Caco-2 (cell line): ENCODE results near the gene PRDM15. TPM values are rescaled to one million over a fixed set of nuclear protein-coding genes. Genes with fewer than 3 reads are reported as not detected.

ENCODE experiments used
- BruUV-seq: library from RNA; stranded (reverse); fragments of 400-500 nt; replicated peaks from 2 replicates; lab custom pipeline; 2021; lab: Mats Ljungman, UMichigan
- CTCF ChIA-PET: fragments of 300-600 bp; sonication (Branson Sonifier 250); formaldehyde crosslinking; loops from one replicate; lab custom pipeline; 2022; ENCODE audit warnings: antibody characterized with exemption; lab: Charles Lee
- POLR2A ChIA-PET: fragments of 300-600 bp; sonication (Branson Sonifier 250); formaldehyde crosslinking; loops from one replicate; lab custom pipeline; 2022; ENCODE audit warnings: antibody characterized with exemption; lab: Charles Lee
- DNase-seq, 2 experiments: peaks; one replicate each; pipeline versions ENCODE4 v3.0.0 to v3.0.0-alpha.2; 2020 to 2022
- H3K27me3 ChIP-seq: replicated peaks from 2 replicates; pipeline ENCODE4 v1.6.0; 2011; ENCODE audit warnings: low read length; ENCODE audit not compliant: control insufficient read depth, insufficient read depth
- H3K36me3 ChIP-seq: 2 replicates; pipeline ENCODE4 v1.5.1; 2011; ENCODE audit warnings: low read length; ENCODE audit not compliant: control insufficient read depth, insufficient read depth
- H3K4me1 ChIP-seq: fragments of 250-450 bp; sonication (Bioruptor Pico); 2 replicates; pipeline ENCODE4 v1.5.1; 2020; ENCODE audit warnings: mild to moderate bottlenecking
- H3K4me3 ChIP-seq: 2 replicates; pipeline ENCODE4 v1.5.1; 2011; ENCODE audit warnings: low read depth, mild to moderate bottlenecking, control low read depth, low read length
- H3K9me3 ChIP-seq: fragments of 250-450 bp; sonication (Bioruptor Pico); 2 replicates; pipeline ENCODE4 v1.5.1; 2020; ENCODE audit warnings: mild to moderate bottlenecking, moderate library complexity
- H3K27ac Mint-ChIP-seq: one replicate; pipeline ENCODE4 v1.8.0; 2022; ENCODE audit warnings: mixed read lengths; ENCODE audit not compliant: unreplicated experiment
- H3K27me3 Mint-ChIP-seq: one replicate; pipeline ENCODE4 v1.8.0; 2022; ENCODE audit warnings: mixed read lengths; ENCODE audit not compliant: insufficient read depth, unreplicated experiment
- H3K36me3 Mint-ChIP-seq: one replicate; pipeline ENCODE4 v1.8.0; 2022; ENCODE audit warnings: mild to moderate bottlenecking, mixed read lengths; ENCODE audit not compliant: insufficient read depth, unreplicated experiment
- H3K4me1 Mint-ChIP-seq: one replicate; pipeline ENCODE4 v1.8.0; 2022; ENCODE audit warnings: low read depth, mixed read lengths; ENCODE audit not compliant: unreplicated experiment
- H3K4me3 Mint-ChIP-seq: one replicate; pipeline ENCODE4 v1.8.0; 2022; ENCODE audit warnings: mild to moderate bottlenecking, moderate library complexity, mixed read lengths; ENCODE audit not compliant: unreplicated experiment
- H3K9me3 Mint-ChIP-seq: one replicate; pipeline ENCODE4 v1.8.0; 2022; ENCODE audit warnings: mixed read lengths; ENCODE audit not compliant: unreplicated experiment
- intact Hi-C: fragments of 100-400 bp; cut with micrococcal nuclease; formaldehyde crosslinking; loops from one replicate; pipeline ENCODE4 v1.10.0; 2022; ENCODE audit not compliant: unreplicated experiment
- total RNA-seq: library from RNA; stranded (reverse); gene quantifications from 2 replicates; pipeline ENCODE4 v1.2.3, GENCODE V29; 2022
- TF ChIP-seq, protein P1 (sequence below), 2 experiments: fragments of 200-600 bp in 1 of 2; IDR thresholded peaks; 1 replicate in 1 of 2; 2 replicates in 1 of 2; pipeline versions ENCODE4 v1.5.1 to v1.8.0; 2011 to 2022; ENCODE audit warnings: antibody characterized with exemption in 1 of 2, control low read depth in 1 of 2, inconsistent platforms in 1 of 2, low read depth in 1 of 2, low read length in 1 of 2, mild to moderate bottlenecking in 1 of 2, moderate library complexity in 1 of 2; ENCODE audit not compliant: insufficient read depth in 1 of 2, severe bottlenecking in 1 of 2, unreplicated experiment in 1 of 2

Gene PRDM15
- total RNA-seq, 1 experiment from 2014 or later = 5.6 TPM

DNA sequence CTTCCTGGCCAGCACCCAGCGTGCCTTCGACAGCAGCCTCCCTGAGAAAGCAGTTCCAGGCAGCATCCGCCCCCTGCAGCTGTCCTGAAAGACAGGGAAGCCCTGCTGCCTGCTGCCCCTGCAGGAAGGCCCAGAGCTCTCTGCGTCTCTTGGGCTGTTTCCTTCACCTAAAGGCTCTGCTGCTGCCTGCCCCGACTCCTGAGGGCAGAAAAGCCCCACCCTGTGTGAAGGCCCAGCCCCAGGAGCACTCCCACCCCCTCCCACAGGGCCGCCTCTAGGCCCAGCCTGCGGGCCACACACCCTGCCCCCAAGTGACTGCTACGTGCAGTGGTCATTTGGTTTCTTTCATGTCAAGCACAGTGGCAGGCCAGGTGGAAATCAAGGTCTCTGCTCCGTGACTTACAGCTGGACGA, 124.7 kb downstream of the PRDM15 start:
- peak overlapping the region; percentile 29 for H3K27ac Mint-ChIP-seq
- TF ChIP-seq, protein P1, sequence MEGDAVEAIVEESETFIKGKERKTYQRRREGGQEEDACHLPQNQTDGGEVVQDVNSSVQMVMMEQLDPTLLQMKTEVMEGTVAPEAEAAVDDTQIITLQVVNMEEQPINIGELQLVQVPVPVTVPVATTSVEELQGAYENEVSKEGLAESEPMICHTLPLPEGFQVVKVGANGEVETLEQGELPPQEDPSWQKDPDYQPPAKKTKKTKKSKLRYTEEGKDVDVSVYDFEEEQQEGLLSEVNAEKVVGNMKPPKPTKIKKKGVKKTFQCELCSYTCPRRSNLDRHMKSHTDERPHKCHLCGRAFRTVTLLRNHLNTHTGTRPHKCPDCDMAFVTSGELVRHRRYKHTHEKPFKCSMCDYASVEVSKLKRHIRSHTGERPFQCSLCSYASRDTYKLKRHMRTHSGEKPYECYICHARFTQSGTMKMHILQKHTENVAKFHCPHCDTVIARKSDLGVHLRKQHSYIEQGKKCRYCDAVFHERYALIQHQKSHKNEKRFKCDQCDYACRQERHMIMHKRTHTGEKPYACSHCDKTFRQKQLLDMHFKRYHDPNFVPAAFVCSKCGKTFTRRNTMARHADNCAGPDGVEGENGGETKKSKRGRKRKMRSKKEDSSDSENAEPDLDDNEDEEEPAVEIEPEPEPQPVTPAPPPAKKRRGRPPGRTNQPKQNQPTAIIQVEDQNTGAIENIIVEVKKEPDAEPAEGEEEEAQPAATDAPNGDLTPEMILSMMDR (IDR thresholded peaks at IDR 0.05; ENCODE audit: insufficient read depth in 1 of 2, low read depth in 1 of 2, low read length in 1 of 2, severe bottlenecking in 1 of 2, unreplicated experiment in 1 of 2) = peak in 1 of 2 experiments; percentile 1
- no peaks in the 10 kb centered on the region for H3K9me3 Mint-ChIP-seq
- Histone ChIP-seq H3K36me3 (peaks cover 1% of the 10 kb centered on the region), H3K4me1 (peaks cover 39% of the 10 kb centered on the region), H3K4me3 (no peak overlapping the region), H3K9me3 (no peaks in the 10 kb centered on the region), H3K27me3 (no peaks in the 10 kb centered on the region)
- no peaks in the 10 kb centered on the region for H3K27me3 Mint-ChIP-seq
- peaks cover 82% of the 10 kb centered on the region for H3K36me3 Mint-ChIP-seq
- no peak for DNase-seq
- no peak overlapping the region for H3K4me3 Mint-ChIP-seq
- ChIA-PET CTCF (interaction anchor here (1.6 kb wide), 1 partner anchor 142 kb away, joined by 4 read pairs; no protein-coding TSS in a partner anchor), POLR2A (no interaction called here)
- intact Hi-C loops = loop anchor here (5.0 kb wide), 1 partner anchor 77 kb away; no protein-coding TSS in a partner anchor
- BruUV-seq = no TSS peak
- H3K4me1 Mint-ChIP-seq = peaks cover 28% of the 10 kb centered on the region

DNA sequence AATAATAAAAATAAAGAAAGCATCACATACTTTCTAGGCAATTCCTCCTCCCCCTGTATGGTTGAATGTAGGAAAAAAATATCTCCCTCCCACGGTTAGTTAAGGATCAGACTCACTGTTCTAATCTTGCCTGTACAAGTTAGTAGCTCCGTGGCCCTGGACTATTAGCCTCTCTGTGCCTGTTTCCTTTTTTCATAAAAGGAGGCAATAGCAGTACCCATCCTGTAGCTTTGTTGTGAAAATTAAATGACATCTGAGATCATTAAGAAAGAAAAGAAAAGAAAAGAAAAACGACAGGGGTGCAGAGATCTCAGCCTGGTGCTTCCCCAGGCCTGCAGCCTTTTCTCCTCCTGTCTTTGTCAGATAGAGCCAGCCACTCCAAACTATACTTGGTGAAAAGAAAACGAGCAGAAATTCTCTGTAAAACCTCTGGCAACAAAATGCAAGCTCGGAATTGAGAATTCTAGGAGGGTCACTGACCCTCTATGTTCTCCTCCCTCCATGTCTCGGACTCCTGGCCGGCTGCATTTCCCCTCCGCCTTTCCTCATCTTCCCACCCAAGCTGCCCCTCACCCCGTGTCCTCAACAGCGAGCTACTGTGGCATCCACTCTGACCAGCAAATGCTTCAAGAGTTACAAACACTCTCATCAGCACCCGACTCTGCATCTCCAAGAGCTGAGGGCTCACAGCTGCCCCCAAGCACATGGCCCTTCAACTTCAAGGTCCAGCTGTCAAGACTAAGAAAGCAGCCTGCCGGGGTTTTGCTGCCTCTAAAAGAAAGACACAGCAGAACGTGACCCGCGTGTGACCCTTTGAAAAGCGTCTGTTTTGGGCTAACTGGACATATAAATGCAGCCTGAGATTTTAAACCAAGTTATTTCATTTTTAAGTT, 125.9 kb downstream of the PRDM15 start:
- intact Hi-C loops = loop anchor here (5.0 kb wide), 1 partner anchor 76 kb away; no protein-coding TSS in a partner anchor

More for the DNA sequence above, 125.9 kb downstream of the PRDM15 start:
- Mint-ChIP-seq H3K9me3 (no peaks in the 10 kb centered on the region), H3K36me3 (peaks cover 89% of the 10 kb centered on the region), H3K4me3 (no peak overlapping the region), H3K27me3 (no peaks in the 10 kb centered on the region), H3K27ac (peak overlapping the region; percentile 39), H3K4me1 (peaks cover 28% of the 10 kb centered on the region)
- H3K9me3 ChIP-seq = no peaks in the 10 kb centered on the region
- POLR2A ChIA-PET = interaction anchor here (0.5 kb wide), 1 partner anchor 15 kb away, joined by 3 read pairs; no protein-coding TSS in a partner anchor
- CTCF ChIA-PET = interaction anchor here (1.6 kb wide), 1 partner anchor 141 kb away, joined by 4 read pairs; no protein-coding TSS in a partner anchor
- no peak overlapping the region for H3K4me3 ChIP-seq
- TF ChIP-seq, protein P1 (IDR thresholded peaks at IDR 0.05; ENCODE audit: insufficient read depth in 1 of 2, low read depth in 1 of 2, low read length in 1 of 2, severe bottlenecking in 1 of 2, unreplicated experiment in 1 of 2) = no peak
- no peaks in the 10 kb centered on the region for H3K27me3 ChIP-seq
- H3K36me3 ChIP-seq = peaks cover 1% of the 10 kb centered on the region
- BruUV-seq = no TSS peak
- DNase-seq = no peak
- peaks cover 39% of the 10 kb centered on the region for H3K4me1 ChIP-seq
